DMS114 treated with DMSO at 0.1 percent for 48 hours (cell line): ENCODE measurements around the gene C1QTNF6.

Source experiments
- DNase-seq: peaks from one replicate; lab custom pipeline; 2025; ENCODE audit not compliant: unreplicated experiment; lab: John Stamatoyannopoulos, UW

C1QTNF6 gene

GRCh38 chr22:37163096-37163489 lies 25.0 kb downstream of the C1QTNF6 start:
- DNase-seq, result no peak

GRCh38 chr22:37162221-37163095 lies 25.6 kb downstream of the C1QTNF6 start:
- DNase-seq, result no peak

- DNase-seq, result no peak
These were observed 26.6 kb downstream of the C1QTNF6 start for GRCh38 chr22:37161443-37161842.

GRCh38 chr22:37160027-37160426 lies 28.0 kb downstream of the C1QTNF6 start:
- no peak for DNase-seq

- no peak for DNase-seq
These were observed 29.1 kb downstream of the C1QTNF6 start for GRCh38 chr22:37158963-37159290.

- no peak for DNase-seq
These were observed 30.3 kb downstream of the C1QTNF6 start for GRCh38 chr22:37157516-37158285.

GRCh38 chr22:37156686-37157435 lies 31.2 kb downstream of the C1QTNF6 start:
- DNase-seq, result no peak

GRCh38 chr22:37155971-37156370 lies 32.1 kb downstream of the C1QTNF6 start:
- DNase-seq, result no peak

- DNase-seq, result no peak
These were observed 32.9 kb downstream of the C1QTNF6 start for GRCh38 chr22:37154925-37155712.

- no peak for DNase-seq
These were observed 34.1 kb downstream of the C1QTNF6 start for GRCh38 chr22:37153901-37154300.

GRCh38 chr22:37151401-37151800 lies 36.6 kb downstream of the C1QTNF6 start:
- no peak for DNase-seq

GRCh38 chr22:37150701-37151100 lies 37.3 kb downstream of the C1QTNF6 start:
- DNase-seq, result no peak

- DNase-seq, result no peak
These were observed 39.0 kb downstream of the C1QTNF6 start for GRCh38 chr22:37148742-37149665.

GRCh38 chr22:37148031-37148651 lies 39.9 kb downstream of the C1QTNF6 start:
- DNase-seq, result no peak

- no peak for DNase-seq
These were observed 40.7 kb downstream of the C1QTNF6 start for GRCh38 chr22:37147186-37147990.

- DNase-seq, result no peak
These were observed 41.4 kb downstream of the C1QTNF6 start for GRCh38 chr22:37146507-37147180.

GRCh38 chr22:37146051-37146385 lies 42.0 kb downstream of the C1QTNF6 start:
- no peak for DNase-seq
